Amniotic epithelial cell (primary cell): ENCODE results near the gene HSD3B7.
"Not testable (repeated sequence)": the region's sequence is repeated elsewhere in the genome, so short reads cannot be mapped to it uniquely, and the experiment has no call there.

Experiments used
- DNase-seq: peaks from one replicate; pipeline ENCODE4 v3.0.0-alpha.2; 2010; ENCODE audit warnings: low read depth

HSD3B7 gene

DNA sequence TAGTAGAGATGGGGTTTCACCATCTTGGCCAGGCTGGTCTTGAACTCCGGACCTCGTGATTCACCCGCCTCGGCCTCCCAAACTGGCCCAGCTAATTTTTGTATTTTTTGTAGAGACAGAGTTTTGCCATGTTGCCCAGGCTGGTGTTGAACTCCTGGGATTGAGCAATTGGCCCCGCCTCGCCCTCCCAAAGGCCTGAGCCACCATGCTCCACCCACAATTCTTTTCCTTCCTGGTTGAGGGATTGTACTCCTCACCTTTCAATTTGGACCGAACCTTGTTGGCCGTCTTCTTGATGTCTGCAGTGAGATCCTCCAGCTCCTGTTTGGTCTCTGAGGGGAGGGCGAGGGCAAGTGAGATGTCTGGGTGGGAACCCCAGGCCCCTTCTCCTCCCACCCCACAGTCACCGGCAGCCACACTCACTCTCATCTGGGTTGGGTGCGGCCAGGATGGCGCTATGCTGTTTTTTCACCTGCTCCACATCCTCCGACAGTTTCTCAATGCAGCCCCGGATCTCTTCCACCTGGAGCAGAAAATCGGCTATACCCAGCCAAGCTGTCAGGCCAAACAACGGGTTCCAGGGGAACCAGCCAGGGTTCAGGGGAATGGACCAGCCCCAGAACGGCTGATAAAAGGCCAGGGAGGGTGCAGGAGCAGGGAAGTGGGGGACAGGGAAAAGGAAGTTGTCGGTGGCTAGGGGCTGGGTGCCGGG, 15.8 kb downstream of the HSD3B7 start:
- no peak for DNase-seq

DNA sequence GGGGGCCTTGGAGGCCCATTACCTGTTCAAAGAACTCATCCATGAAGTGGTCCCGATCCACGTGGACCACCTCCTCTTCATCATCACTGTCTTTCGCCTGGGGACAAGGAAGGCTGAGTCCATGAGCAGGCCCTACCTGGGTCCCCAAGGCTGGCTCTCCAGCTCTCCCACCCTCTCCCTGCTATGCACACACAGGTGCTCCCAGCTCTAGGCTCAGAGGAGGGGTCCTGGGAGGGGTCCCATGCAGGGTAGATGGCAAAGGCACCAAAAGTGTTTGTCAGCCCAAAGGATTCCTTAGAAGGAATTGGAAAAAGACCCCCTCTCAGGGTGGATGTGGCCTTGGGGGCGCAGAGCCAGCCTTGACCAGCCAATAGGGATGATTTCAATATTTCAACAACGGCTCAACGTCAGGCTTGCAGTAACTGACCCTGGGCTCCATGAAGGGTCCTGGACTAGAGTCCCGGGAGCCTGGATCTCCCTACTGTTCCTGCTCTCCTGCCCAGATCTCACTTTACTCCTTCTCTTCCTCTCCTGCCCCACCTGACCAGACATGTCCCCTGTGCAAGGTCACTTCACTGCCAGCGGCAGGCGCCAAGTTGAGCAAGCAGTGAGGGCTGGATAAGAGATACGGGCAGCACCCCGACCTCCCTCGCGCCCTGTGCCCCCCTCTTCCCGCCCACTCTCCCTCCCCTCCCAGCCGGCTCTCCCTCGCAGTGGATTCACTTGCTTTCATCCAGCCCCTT, 16.7 kb downstream of the HSD3B7 start:
- DNase-seq, result no peak

DNA sequence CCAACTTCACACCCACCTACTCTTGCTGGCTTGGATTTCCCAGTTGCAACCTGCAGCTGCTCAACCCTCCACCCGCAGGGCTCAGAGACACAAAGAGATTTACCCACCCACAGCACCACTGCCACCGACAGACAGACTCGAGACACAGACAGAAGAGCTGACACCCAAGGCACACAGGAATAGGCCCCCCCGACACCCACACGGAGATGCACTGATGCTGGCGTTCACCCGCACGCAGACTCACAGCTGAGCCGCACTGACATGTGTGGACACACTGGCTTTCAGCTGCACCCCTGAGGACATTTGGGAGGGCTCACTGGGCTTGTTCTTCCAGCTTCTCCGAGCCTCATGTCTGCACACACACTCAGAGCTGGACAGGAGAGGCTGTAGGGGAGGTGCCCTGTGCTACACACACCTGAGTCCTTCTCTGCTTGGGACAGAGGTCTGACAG, 17.3 kb downstream of the HSD3B7 start:
- DNase-seq, result no peak

DNA sequence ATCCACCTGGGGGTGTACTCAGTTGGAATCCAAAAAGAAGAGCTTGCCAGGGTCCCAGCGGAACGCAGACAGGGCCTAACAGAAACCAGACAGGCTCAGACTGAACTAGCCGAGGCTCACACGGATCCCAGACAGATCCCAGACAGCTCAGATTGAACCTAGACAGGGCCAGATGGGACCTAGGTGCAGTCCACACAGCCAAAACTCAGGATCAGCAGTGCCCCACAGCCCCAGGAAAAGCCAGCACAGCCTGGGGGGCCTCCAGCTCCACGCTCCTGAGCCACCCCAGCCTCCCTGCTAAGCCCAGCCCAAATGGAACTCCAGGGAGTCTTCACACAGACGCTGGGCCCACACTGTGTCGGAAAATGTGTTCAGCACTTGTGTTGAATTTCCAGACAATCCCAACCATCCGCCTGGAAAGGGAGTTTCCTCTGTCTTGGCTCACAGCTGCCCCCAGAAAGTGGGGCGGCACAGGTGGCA, 17.9 kb downstream of the HSD3B7 start:
- DNase-seq, result no peak

DNA sequence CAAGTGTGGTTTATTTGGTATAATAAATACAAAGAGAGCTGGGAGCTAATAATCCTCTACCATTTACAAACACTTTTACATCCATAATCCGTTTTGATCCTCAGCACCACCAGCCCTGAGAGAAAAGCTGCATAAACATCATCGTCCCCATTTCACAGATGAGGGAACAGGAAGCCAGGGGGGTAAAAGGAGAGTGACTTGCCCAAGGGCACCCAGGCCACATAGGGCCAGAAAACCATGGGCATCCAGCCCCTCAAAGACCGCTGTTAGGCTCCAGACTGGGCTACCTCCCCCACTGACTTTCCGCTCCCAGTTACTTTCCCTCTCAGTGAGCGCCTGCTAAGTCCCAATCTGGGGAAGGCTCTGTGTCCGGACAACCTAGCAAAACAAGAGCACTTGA, 18.7 kb downstream of the HSD3B7 start:
- DNase-seq, result no peak

DNA sequence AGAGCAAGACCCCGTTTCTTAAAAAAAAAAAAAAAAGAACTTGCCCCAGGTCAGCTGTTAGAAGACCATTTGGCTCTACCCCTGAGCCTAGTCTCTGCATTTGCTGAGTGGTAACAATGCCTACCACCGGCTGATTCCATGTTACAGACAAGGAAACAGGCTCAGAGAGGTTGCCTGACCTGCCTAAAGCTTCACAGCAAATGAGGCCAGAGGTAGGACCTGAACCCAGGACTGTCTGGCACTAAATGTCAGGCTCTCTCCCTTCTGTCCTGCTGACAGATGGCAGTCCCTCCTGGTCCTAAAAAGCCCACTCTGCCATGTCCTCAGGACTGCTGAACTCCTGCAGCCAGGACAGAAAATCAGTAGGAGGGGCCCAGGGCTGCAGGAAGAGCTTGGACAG, 19.7 kb downstream of the HSD3B7 start:
- no peak for DNase-seq

DNA sequence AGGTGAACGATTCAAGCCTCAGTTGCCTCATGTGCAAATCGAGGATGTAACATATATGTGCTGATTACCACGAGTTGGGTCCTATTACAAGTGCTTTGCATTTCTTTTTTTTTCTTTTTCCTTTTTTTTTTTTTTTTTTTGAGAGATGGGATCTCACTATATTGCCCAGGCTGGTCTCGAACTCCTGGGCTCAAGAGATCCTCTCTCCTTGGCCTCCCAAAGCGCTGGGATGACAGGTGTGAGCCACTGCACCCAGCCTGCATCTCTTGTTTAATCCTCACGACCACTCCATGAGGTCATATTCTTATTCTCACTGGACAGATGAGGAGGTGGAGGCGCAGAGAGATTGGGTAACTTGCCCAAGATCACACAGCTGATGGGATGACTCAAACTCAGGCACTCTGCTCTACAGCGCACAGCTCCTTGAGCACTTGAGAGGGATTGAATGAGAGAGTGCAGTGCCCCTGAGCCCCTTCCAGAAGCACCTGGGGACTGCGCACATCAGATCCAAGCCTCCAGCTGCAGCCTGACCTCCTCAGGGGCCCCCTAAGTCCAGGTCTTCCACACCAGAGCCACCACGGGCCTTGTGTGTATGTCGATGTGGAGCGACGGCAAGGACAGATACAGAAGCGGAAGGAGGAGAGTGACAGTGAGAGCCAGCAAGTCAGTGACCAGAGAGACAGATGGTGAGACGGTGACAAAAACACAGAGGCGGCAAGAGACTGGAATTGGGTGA, 20.5 kb downstream of the HSD3B7 start:
- peak; percentile 51 for DNase-seq

DNA sequence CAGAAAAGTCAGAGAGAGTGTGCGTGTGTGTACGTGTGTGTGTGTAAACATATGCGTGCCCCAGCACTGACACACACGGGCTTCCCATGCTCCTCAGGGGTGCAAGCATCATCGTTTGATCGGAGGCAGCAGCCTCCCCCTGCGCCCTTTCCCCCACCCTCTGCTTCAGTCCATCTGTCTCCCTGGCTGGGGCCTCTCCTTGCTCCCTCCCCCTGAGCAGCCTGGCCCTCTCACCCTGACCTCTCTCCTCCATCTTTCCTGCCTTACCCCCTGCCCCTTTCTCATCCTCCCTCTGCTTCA, 21.0 kb downstream of the HSD3B7 start:
- DNase-seq, result no peak

DNA sequence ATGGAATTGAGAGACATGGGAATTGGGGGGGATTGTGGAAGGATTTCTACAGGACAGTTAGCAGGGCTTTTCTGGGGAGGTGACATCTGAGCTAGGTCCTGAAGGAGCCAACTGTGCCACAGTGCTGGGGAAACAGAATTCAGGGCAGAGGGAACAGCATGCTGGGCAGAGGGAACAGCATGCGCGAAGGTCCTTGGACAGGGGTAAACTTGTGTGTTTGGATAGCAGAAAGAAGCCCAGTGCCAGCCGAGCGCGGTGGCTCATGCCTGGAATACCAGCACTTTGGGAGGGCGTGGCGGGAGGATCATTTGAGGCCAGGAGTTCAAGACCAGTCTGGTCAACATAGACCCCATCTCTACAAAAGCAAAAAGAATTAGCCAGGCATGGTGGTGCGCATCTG, 21.6 kb downstream of the HSD3B7 start:
- DNase-seq, result no peak

DNA sequence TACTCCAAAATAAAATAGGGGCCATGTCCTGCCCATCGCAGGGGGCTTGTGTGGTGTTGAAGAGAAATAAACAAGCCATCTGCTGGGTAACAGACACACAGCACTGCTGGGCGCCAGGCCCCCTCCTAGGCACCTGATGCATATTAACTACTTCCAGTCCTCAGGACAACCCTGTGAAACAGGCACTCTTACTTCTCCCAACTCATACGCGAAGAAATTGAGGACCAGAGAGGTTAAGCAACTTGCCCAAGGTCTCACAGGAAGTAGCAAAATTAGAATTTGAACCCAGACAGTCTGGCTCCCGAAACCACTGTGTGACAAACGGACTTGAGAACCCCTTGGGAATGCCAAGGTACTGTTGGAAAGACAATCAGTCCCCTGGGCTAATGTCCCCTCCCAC, 22.7 kb downstream of the HSD3B7 start:
- DNase-seq, result no peak

DNA sequence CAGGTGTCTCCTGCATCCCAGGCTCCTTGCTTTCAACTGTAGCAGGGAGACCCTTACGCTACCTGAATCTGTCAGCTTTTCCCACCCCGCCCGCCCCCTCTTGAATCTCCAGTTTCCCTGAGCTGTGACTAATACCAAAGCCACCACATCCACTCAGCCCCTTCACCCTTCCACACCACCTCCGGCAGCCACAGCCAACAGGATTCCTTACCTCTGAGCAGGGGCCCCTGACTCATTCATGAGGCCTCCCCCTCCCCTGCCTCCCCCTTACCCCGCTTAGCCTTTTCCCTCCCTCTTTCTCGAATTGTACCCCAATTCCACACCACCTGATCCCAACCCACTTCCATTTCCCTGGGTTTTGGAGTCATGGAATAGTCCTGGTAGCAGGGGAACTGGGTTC, 23.1 kb downstream of the HSD3B7 start:
- peak; percentile 73 for DNase-seq

DNA sequence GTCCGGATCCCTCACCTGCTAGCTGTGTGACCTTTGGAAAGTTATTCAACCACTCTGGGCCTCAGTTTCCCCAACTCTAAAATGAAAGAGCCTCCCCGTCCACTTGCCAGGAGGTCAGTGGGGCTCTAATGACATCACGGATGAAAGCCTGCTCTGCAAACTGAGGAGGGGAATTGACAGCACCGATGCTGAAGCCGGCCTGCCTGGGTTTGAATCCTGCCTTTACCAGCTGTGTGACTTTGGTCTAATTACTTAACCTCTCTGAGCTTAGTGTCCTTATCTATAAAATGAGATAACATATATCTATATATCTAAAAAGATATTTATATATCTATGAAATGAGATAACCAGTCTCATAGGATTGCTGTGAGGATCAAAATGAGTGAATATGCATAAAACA, 23.5 kb downstream of the HSD3B7 start:
- no peak for DNase-seq

DNA sequence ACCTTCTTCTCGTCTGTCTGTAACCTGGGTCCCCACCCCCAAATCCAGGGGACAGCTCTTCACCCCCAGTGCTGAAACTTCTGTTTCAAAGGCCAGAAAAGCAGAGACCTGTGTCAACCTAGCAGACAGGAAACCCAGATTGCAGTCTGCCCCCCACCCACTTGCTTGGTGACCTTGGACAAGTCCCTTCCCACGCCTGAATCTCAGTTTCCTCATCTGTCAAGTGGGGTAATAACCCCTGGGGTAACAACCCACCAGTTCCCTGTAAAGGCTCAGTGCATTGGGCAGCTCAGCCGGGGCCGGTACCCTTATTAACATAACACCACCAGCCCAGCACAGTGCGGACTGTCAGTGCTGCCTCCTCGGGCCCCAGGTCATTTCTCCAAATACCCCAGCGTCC, 24.1 kb downstream of the HSD3B7 start:
- no peak for DNase-seq

DNA sequence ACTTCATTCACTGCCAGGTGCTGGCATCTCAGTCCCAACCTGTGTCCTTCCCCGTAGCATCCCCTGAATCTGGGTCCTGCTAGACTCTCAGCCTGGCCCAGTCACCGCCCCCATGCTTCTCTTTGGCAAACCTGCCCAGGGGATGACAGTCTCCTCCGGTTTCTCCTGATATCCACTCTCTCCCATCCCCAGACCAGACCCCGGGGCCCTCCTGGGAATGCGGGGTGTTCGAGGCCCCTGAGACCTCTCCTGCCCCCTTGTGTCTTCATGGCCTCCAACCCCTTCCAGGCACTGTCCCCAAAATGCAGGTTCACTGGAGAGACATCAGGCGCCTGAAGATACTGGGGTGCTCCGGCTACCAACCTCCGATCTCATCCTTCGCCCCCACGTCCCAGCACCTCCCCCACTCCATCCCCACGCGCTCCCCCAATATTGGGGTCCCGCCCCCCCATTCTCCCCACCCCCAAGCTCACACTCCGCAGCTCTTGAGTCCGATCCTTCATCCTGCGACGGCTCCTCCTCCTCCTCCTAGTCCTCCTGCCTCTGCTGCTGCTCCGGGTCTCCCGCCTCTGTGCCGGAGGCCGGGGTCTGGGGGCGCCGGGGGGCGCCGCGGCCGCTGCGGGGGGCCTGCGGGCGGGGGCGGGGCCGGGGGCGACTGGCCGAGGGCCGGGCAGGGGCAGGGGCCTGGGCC, 25.0 kb downstream of the HSD3B7 start:
- no peak for DNase-seq

DNA sequence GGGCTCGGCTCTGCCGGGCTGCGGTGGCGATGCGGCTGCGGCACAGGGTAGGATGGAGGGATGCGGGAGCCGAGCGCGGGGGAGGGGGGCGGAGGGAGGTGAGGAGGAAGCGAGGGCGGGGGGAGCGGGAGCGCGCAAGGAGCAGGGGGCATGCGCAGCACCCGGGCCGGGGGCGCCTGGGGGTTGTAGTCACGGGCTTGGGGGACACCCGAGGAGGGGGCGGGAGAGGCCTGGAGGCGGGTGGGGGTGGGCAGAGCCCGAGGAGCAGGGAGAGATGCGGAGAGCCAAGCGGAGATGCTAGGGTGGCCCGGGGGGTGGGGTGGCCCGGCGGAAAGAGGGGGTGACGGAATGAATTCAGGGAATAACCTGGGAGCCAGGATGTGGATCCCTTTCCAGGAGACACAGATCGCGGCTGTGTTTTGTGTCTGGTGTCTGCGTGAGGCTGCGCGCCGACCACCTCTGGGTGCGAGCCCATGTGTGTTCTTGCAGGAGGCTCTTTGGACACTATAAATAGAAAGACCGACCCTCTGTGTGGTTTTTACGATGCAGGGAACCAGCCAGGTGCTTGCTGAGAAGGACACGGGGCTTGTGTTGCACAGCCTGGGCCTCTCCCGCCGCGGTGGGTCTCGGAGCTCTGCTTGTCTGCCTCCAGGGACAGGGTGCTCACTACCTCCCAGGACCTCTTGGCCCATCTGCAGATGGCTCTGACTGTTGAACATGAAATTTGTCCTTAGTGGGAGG, 25.7 kb downstream of the HSD3B7 start, which contains the start of gene STX1B:
STX1B (minus strand) TSS at position 54 of the 741 bp plus-strand sequence. CDS start 242 bp downstream, outside the sequence.
- DNase-seq, result no peak

DNA sequence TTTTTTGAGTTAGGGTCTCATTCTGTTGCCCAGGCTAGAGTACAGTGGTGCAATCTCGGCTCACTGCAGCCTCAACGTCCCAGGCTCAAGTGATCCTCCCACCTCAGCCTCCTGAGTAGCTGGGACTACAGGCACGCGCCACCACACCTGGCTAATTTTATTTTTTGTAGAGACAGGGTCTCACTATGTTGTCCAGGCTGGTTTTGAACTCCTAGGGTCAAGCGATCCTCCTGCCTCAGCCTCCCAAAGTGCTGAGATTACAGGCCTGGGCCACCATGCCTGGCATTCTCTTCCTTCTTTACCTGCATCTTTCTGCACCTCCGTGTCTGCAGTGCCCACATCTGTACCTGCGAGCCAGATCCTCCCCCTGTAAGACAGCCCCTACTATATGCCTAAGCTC, 26.8 kb downstream of the HSD3B7 start:
- DNase-seq, result not testable (repeated sequence)

DNA sequence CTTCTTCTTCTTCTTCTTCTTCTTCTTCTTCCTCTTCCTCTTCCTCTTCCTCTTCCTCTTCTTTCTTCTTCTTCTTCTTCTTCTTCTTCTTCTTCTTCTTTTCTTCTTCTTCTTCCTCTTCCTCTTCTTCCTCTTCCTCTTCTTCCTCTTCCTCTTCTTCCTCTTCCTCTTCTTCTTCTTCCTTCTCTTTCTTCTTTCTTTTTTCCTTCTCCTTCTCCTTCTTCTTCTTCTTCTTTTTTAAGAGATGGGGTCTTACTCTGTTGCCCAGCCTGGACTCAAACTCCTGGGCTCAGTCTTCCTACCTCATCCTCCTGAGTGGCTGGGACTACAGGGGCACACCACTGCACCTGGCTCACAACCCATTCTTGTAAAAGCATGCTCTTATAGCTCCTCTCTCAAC, 28.3 kb downstream of the HSD3B7 start:
- not testable (repeated sequence) for DNase-seq

DNA sequence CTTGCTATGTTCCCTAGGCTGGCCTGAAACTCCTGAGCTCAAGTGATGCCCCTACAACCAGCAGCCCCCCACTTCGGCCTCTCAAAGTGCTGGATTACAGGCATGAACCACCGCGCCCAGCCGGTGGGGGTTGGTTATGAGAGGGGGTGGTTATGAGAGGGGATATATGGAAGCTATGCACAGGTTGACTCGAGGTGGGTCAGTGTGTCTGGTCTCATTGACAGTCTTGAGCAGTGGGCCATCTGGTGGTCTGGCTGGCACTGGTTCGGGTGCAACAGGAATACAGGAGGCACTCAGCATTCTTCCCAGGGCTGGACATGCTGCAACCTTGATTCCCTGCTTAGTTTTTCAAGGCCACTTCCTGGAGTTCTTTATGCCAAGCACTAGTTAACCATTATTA, 31.0 kb downstream of the HSD3B7 start:
- no peak for DNase-seq

DNA sequence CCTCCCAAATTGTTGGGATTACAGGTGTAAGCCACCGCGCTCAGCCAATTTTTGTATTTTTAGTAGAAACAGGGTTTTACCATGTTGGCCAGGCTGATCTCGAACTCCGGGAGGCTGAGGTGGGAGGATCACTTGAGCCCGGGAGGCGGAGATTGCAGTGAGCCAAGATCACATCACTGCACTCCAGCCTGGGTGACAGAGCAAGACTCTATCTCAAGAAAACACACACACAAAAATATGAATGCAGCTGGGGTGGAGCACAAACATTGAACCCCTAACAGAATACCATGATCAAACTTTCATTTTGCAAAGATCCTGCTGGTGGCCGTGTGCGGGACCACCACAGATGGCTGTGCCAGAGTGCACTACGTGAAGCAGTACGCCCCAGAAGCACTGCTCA, 32.7 kb downstream of the HSD3B7 start:
- not testable (repeated sequence) for DNase-seq

DNA sequence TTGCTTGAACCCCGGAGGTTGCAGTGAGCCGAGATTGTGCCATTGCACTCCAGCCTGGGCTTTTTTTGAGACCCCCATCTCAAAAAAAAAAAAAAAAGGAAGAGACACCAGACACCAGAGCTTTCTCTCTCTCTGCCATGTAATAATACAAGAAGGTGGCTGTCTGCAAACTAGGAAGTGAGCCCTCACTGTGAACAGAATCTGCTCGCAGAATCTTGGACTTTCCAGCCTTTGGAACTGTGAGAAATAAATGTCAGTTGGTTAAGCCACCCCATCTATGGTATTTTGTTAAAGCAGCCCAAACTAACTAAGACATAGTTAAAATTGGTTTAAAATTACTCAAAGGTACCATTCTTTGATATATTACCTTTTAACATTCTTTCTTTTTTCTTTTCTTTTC, 35.5 kb downstream of the HSD3B7 start:
- no peak for DNase-seq

DNA sequence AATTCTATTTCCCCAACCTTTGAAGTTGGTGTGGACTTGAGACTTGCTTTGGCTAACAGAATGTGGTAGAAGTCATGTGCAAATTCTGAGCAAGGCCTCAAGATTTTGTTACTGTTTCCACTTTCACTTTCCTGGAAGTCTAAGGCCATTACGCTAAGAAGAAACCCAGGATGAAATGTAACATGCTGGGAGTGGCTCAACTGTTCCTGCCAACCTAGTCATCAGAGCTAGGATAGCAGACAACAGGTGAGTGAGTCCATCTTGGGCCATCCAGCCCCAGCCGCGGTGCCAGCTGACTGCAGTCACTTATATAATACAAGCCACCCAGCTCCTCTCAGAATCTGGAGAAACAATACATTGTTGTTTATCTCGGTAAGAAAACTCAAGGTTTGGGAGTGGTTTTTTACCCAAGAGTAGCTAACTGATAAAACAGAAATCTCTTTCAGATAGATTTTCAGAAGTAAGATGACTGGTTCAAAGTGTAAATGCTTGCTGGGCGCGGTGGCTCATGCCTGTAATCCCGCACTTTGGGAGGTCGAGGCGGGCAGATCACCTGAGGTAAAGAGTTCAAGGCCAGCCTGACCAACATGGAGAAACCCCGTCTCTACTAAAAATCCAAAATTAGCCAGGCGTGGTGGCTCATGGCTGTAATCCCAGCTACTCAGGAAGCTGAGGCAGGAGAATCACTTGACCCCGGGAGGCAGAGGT, 37.7 kb downstream of the HSD3B7 start:
- no peak for DNase-seq
